Measurements from ENCODE around the gene RRM1.

- TF ChIP-seq CTCF (IDR thresholded peaks at IDR 0.05; ENCODE audit: low read depth, low read length) (no peak), POLR2A (IDR thresholded peaks at IDR 0.05; ENCODE audit: extremely low read depth, insufficient read length) (no peak), MYC (IDR thresholded peaks at IDR 0.05; ENCODE audit: low read depth, low read length) (no peak), MAX (IDR thresholded peaks at IDR 0.05; ENCODE audit: low read depth, low read length) (no peak)
These were observed 20.5 kb downstream of the RRM1 start for GRCh38 chr11:4115128-4115527.

Data from NB4 (cell line).